HepG2 (cell line): Measurements from ENCODE around the gene DENND4A.

Experiments
- POLR2A ChIP-seq, 2 experiments: IDR thresholded peaks; 2 replicates each; pipeline ENCODE4 v1.6.1; 2011; ENCODE audit warnings: low read depth in 2 of 2, low read length in 2 of 2, mild to moderate bottlenecking in 1 of 2, moderate library complexity in 1 of 2; ENCODE audit not compliant: insufficient read depth in 1 of 2
- RORA ChIP-seq: sonication (generic); formaldehyde crosslinking; IDR thresholded peaks from 2 replicates; pipeline ENCODE4 v1.5.0; 2020; ENCODE audit warnings: mild to moderate bottlenecking, missing genetic modification reagents, moderate library complexity

GRCh38 chr15:65731926-65732325 is 60.2 kb downstream of the DENND4A start:
- TF ChIP-seq RORA (CRISPR knock-in tag) = no peak
- TF ChIP-seq POLR2A (IDR thresholded peaks at IDR 0.05; ENCODE audit: insufficient read depth in 1 of 2, low read depth in 2 of 2, low read length in 2 of 2) = no peak
